ENCODE measurements around the gene IFNA16.
"Not testable (repeated sequence)": the region's sequence is repeated elsewhere in the genome, so short reads cannot be mapped to it uniquely, and the experiment has no call there.

IFNA16 gene

DNA sequence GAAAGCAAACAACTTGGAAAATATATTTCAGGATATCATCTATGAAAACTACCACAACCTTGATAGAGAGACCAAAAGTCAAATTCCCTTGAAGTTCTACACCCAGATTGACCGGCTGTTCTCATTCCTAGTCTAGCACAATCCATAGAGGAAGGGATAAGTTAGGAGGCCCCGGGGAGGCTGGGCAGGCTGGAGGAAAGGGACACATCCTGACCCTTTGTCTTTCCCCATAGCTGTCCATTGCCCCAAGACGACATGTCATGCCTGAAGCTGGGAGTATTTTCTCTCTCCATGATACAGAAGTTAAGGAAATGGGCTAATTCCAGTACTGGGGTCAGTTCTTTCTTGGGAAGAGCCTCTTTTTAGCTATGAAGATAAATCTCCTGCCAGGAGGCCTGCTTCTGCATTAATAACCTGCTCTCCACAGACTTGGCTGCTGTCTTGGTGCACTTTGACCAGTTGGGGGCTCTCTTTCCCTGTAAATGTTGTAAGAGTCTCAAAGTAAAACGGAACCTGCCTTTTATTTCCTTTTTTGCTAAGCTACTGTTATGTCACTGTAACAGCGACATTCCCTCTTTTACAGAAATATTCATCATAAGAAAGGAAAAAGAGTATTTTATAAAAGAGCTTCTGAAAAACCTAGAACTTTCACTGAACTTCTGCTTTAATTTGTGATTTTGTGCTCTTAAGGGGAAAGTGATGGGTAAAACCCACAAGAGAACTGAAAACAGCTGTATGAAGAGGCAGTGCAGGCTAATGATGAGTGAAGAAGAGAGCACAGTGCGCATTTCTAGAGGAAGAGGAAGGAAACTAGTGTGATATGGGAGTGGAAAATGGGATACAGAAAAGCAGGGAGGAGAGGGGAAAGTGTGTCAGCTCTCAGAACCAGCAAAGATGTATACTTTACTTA lies 22.0 kb downstream of the IFNA16 start:
- peak; percentile 22 for DNase-seq

DNA sequence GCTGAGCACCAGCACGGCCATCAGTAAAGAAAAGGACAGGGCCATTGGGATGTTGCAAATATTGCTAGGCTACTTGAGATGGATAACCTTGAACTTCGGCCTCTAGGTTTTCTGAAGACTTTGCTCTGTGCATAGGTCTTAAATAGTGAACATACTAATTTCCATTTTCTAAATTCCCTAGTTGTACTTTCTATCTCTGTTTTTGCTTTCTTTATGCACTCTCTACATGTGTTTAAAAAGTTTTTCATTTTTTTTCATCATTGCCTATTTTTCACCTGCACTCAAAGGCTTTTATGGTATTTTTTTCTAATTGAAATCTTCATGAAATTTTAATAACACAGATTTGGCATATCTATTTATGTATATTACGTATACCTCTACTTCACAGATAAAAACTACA lies 29.6 kb downstream of the IFNA16 start, which contains the start of gene IFNA4:
Gene IFNA4, minus strand, starts transcription at position 101 of the 400 bp plus-strand sequence. Its CDS starts 56 bp downstream, at position 45.
- not testable (repeated sequence) for DNase-seq

DNA sequence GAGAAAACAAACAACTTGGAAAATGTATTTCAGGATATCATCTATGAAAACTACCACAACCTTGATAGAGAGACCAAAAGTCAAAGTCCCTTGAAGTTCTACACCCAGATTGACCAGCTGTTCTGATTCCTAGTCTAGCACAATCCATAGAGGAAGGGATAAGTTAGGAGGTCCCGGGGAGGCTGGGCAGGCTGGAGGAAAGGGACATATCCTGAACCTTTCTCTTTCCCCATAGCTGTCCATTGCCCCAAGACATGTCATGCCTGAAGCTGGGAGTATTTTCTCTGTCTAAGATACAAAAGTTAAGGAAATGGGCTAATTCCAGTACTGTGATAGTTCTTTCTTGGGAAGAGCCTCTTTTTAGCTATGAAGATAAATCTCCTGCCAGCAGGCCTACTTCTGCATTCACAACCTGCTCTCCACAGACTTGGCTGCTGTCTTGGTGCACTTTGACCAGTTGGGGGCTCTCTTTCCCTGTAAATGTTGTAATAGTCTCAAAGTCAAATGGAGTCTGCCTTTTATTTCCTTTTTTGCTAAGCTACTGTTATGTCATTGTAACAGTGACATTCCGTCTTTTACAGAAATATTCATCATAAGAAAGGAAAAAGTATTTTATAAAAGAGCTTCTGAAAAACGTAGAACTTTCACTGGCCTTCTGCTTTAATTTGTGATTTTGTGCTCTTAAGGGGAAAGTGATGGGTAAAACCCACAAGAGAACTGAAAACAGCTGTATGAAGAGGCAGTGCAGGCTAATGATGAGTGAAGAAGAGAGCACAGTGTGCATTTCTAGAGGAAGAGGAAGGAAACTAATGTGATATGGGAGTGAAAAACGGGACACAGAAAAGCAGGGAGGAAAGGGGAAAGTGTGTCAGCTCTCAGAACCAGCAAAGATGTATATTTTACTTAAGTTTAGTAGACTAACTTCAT lies 34.0 kb downstream of the IFNA16 start:
- peak; percentile 20 for DNase-seq

DNA sequence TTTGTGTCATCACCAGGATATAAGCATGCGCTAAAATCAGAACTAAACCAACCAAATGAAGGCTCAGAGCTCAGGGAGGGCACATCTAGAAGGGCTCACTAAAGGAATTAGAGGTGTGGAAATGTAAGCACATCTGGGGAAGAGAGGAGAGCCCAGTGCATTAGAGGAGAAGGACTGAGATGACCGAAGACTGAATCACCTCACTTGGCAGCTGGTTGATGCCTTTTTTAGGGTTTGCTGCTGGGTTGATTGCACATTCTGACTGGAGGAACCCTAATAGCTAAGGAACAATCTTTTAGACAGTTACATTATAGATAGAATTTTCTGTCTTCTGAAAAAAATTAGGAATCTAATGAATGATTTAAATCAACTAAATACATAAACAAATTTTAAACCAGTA lies 42.4 kb downstream of the IFNA16 start:
- DNase-seq: no peak

DNA sequence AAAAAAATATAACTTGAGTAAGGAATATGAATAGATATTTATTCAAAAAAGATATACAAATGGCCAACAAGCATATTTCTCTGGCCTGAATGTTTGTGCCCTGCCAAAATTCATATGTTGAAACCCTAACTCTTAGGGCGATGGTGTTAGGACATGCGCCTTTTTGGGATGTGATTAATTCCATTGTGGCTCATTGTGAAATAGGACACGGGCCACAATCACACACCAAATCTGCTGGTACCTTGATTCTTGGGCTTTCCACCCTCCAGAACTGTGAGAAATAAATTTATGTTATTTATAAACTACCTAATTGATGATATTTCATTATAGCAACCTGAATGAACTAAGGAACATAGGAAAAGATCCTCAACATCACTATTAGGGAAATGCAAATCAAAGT lies 45.0 kb downstream of the IFNA16 start:
- no peak for DNase-seq

DNA sequence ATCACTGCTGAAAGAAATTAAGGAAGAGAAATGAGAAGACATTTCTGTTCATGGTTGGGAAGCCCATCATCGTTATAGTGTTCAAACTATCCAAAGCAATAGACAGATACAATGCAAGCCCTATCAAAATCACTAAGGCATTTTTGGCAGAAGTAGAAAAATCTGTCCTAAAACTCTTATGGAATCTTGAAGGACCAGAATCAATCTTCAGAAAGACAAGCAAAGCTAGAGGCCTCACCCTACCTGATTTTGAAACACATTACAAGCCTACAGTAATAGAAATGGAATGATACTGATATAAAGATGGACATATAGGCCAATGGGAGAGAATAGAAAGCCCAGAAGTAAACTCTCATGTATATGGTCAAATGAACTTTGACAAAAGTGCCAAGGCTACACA lies 45.8 kb downstream of the IFNA16 start:
- no peak for DNase-seq

DNA sequence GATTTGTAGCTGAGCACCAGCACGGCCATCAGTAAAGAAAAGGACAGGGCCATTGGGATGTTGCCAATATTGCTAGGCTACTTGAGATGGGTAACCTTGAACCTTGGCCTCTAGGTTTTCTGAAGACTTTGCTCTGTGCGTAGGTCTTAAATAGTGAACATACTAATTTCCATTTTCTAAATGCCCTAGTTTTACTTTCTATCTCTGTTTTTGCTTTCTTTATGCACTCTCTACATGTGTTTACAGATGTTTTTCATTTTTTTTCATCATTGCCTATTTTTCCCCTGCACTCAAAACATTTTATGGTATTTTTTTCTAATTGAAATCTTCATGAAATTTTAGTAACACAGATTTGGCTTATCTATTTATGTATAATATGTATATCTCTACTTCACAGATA lies 50.6 kb downstream of the IFNA16 start, which contains the start of gene IFNA21:
Gene IFNA21, minus strand, starts transcription at position 101 of the 400 bp plus-strand sequence. Its CDS starts 48 bp downstream, at position 53.
- DNase-seq: not testable (repeated sequence)
